Heart right ventricle (tissue), 16 donors: ENCODE measurements around the gene ZFHX2. TPM values are rescaled to one million over a fixed set of nuclear protein-coding genes. Genes with fewer than 3 reads are reported as not detected.

Source experiments
- ATAC-seq, 8 donors: fragments of 200-7000 bp; cut with Tn5 transposase; one replicate each; pipeline ENCODE4 v1.9.1; 2020; ENCODE audit warnings: mild to moderate bottlenecking in 8 of 8, moderate library complexity in 8 of 8, moderate number of reproducible peaks in 1 of 8
- DNase-seq, 2 donors: peaks; one replicate each; pipeline ENCODE4 v3.0.0-alpha.2; 2020
- H3K27ac ChIP-seq, 10 donors: fragments of 200-600 bp; sonication (generic) in 2 of 10; one replicate each; pipeline versions ENCODE4 v1.5.0 to v1.8.0; 2020 to 2022; ENCODE audit warnings: mild to moderate bottlenecking in 3 of 10
- H3K27me3 ChIP-seq, 7 donors: fragments of 200-600 bp; one replicate each; pipeline ENCODE4 v1.8.0; 2021 to 2022; ENCODE audit warnings: mild to moderate bottlenecking in 2 of 7
- H3K36me3 ChIP-seq, 9 donors: fragments of 200-600 bp; sonication (generic) in 1 of 9; one replicate each; pipeline versions ENCODE4 v1.5.0 to v1.8.0; 2020 to 2022; ENCODE audit warnings: mild to moderate bottlenecking in 2 of 9
- H3K4me1 ChIP-seq, 9 donors: fragments of 200-600 bp; sonication (generic) in 1 of 9; one replicate each; pipeline versions ENCODE4 v1.5.0 to v1.8.0; 2020 to 2022; ENCODE audit warnings: mild to moderate bottlenecking in 4 of 9
- H3K4me3 ChIP-seq, 10 donors: fragments of 200-600 bp; sonication (generic) in 2 of 10; one replicate each; pipeline versions ENCODE4 v1.5.0 to v1.8.0; 2020 to 2022; ENCODE audit warnings: mild to moderate bottlenecking in 7 of 10, moderate library complexity in 2 of 10
- H3K9me3 ChIP-seq, 11 donors: fragments of 200-600 bp in 10 of 11; sonication (generic) in 2 of 11; one replicate each; pipeline versions ENCODE4 v1.5.0 to v1.8.0; 2013 to 2022; ENCODE audit warnings: mild to moderate bottlenecking in 2 of 11, control low read depth in 1 of 11, moderate library complexity in 1 of 11
- WGBS, 2 donors: extraction: QIAGEN DNeasy Blood & Tissue Kit; methylation state at CpG; one replicate each; pipeline ENCODE4 v1.1.7; 2013; ENCODE audit warnings: inconsistent platforms in 1 of 2; 5-methylcytosine and 5-hydroxymethylcytosine counted together
- intact Hi-C, 10 donors: fragments of 100-400 bp; cut with DNase I; formaldehyde crosslinking; loops; one replicate each; pipeline versions ENCODE4 v1.11.1 to v1.14.2; 2022
- polyA plus RNA-seq, 2 donors: library from polyadenylated mRNA; stranded (reverse); fragments of 200-250 nt; gene quantifications; one replicate each; pipeline ENCODE4 v1.2.3, GENCODE V29; 2013
- total RNA-seq, 10 donors: library from RNA; stranded (reverse); fragmentation: NEBNext Ultra II Directional in 3 of 10; extraction: Animal tissue kit (Norgen Biotek cat#: 25700) in 3 of 10; gene quantifications; one replicate each; pipeline versions ENCODE4 v1.2.1 to v1.2.4, GENCODE V29; 2021 to 2023
- TF ChIP-seq, protein P1 (sequence below), 9 donors: fragments of 200-600 bp; sonication (generic) in 2 of 9; IDR thresholded peaks; one replicate each; pipeline versions ENCODE4 v1.5.0 to v1.8.0; 2021 to 2022; ENCODE audit warnings: antibody characterized with exemption in 9 of 9, mild to moderate bottlenecking in 5 of 9, moderate library complexity in 1 of 9
- donor health status: Arrhythmogenic right ventricular cardiomyopathy.
- donor health status: ischemic (EF 13 %, LVEDD 7.1; RV severe dilation, severe dysfunction).
- donor health status: healthy with polysubstance abuse.
- donor health status: DM: no; HTN: yes; CAD: no.
- donor health status: DM: no; HTN: no; CAD: no.
- donor health status: ischemic (EF 25% LVEDD 6.9; RV normal size, moderate dysfunction).
- donor health status: ischemic (EF 25% LVEDD 5.7; RV mildly dilated, moderate dysfunction).
- donor health status: healthy.
- donor health status: DM: yes; HTN: yes; CAD: no.
- donor health status: Ischemic cardiomyopathy.
- donor health status: ischemic (EF 35%, LVEDD 5.7; RV mildly dilated, moderate dysfunction).
- donor health status: nonischemic (EF 11% LVEDD 7.7; RV severe dilation, severe dysfunction).
- donor health status: DM: yes; HTN: yes; CAD: no.
- donor health status: PGD.
- donor health status: ischemic (EF 29% LVEDD 5.4; RV normal size, mild dysfunction).
- donor health status: nonischemic (EF 23%, LVEDD 6.1; RV moderate dilation, normal function).

Gene ZFHX2
- total and polyA plus RNA-seq, 12 donors: 0.25 to 1.9 (median 0.97) TPM

DNA sequence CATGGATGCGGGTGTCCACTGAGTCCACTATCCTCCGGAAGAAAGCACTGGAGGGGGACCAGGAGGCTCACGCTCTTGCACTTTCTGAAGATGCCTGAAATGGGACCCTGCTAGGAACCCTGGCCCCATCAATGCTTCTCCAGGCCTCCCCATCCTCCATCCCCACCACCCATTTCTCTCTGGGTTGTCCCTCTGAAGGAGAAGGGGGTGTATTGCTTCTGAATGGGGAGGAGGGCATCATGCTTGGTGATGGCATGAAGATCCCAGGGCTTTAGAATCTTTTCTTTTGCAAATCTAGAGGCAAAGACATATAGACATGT, 27.7 kb upstream of the ZFHX2 start:
- DNase-seq: no peak
- Histone ChIP-seq H3K36me3 (no peaks in the 10 kb centered on the region), H3K9me3 (no peaks in the 10 kb centered on the region), H3K27ac (no peak overlapping the region), H3K27me3 (peaks cover 22 to 77% (median 70%) of the 10 kb centered on the region in 7 donors), H3K4me1 (peaks cover 0 to 16% (median 9%) of the 10 kb centered on the region in 9 donors), H3K4me3 (no peak overlapping the region)
- ATAC-seq: no peak
- WGBS, 2 donors: 51 to 53% methylated on average over 3 of the region's 3 CpGs
- TF ChIP-seq, protein P1, sequence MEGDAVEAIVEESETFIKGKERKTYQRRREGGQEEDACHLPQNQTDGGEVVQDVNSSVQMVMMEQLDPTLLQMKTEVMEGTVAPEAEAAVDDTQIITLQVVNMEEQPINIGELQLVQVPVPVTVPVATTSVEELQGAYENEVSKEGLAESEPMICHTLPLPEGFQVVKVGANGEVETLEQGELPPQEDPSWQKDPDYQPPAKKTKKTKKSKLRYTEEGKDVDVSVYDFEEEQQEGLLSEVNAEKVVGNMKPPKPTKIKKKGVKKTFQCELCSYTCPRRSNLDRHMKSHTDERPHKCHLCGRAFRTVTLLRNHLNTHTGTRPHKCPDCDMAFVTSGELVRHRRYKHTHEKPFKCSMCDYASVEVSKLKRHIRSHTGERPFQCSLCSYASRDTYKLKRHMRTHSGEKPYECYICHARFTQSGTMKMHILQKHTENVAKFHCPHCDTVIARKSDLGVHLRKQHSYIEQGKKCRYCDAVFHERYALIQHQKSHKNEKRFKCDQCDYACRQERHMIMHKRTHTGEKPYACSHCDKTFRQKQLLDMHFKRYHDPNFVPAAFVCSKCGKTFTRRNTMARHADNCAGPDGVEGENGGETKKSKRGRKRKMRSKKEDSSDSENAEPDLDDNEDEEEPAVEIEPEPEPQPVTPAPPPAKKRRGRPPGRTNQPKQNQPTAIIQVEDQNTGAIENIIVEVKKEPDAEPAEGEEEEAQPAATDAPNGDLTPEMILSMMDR (IDR thresholded peaks at IDR 0.05): no peak
- intact Hi-C loops: no loop called here

DNA sequence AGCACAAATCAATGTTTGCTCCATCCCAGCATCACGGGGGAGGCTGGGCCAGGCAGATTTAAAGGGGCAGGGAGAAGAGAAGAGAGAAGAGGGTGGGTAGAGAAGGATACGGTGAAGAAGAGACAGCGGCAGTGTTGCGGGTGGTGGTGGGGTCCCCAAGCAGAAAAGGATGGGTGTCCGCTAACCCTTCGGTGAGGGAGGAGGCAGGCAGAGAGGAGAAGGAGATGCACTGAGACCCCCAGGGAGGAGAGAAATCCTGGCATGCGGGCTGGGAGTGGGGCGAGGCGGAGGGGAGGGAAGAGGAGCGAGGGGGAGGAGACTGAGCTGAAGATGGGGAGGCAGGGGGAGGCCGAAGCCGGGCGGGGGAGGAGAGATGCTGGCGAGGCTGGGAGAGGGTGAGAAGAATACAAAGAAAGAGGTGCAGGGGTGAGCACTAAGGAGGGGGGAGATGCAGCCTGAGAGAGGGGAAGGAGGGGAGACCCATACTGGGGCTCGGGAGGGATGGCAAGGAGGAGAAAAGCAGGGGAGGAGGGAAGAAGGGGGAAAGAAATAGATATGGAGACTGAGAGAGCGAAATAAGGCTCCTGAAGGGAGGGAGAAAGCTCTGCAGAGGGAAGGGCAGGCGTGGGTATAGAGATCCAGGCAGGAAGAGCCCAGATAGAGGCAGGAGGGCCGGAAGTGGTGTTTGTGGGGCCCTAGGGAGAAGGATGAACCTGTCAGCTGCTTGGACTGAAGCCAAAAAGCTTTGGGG, 27.2 kb upstream of the ZFHX2 start, which contains the start of gene JPH4:
Gene JPH4 (minus strand): TSS at position 231 of the 751 bp plus-strand sequence. CDS start 1,337 bp downstream, outside the sequence.
- Histone ChIP-seq H3K4me3 (peak within 1 kb of the TSS in 3 of 10 donors; percentile 32 to 41 (median 40)), H3K27me3 (peaks cover 22 to 80% (median 73%) of the 10 kb centered on the region in 7 donors), H3K4me1 (peaks cover 0 to 16% (median 9%) of the 10 kb centered on the region in 9 donors), H3K36me3 (no peaks in the 10 kb centered on the region), H3K27ac (no peak within 1 kb of the TSS), H3K9me3 (no peaks in the 10 kb centered on the region)
- 7 to 10% methylated on average over 18 of the region's 18 CpGs for WGBS, 2 donors
- intact Hi-C loops: no loop called here
- DNase-seq (no peak), ATAC-seq (peak in 3 of 8 donors; percentile 17 to 29 (median 25))
- TF ChIP-seq, protein P1 (IDR thresholded peaks at IDR 0.05): no peak

DNA sequence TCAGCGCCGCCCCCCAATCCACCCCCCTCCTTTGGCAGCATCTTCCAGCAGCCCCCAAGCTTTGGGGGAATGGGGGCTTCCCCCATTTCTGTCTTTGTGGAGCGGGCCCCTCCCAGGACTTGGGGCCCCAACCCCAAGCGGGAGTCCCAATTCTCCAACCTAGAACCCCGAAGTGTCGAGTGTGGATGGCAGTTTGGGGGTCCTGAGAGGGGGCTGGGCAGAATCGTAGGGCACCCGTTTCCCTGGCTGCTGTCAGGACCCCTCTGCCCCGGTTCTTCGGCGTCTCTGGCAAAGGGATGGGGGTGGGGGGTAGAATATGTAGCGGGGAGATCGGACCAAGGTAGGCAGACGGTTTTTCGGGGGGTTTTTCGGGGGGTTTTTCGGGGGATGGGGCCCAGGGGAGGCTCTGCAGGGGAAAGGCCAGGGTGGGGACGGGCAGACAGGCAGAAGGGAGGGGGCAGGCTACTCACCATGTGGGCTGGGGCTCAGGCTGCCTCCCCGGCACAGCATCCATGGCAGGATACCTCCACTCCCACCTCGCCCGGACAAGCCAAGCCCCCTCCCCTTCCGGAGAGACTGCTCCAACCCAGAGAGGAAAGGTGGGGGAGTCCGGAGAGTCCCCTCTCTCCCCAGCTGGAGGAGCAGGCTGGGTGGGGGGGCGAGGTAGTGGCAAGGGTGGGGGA, 26.3 kb upstream of the ZFHX2 start:
- Histone ChIP-seq H3K27ac (no peak overlapping the region), H3K4me1 (peaks cover 0 to 19% (median 9%) of the 10 kb centered on the region in 9 donors), H3K27me3 (peaks cover 22 to 88% (median 78%) of the 10 kb centered on the region in 7 donors), H3K4me3 (peak overlapping the region in 4 of 10 donors; percentile 31 to 41 (median 36)), H3K36me3 (no peaks in the 10 kb centered on the region), H3K9me3 (no peaks in the 10 kb centered on the region)
- ATAC-seq (no peak), DNase-seq (no peak)
- intact Hi-C loops: no loop called here
- 1% methylated on average over 23 to 24 of the region's 24 CpGs for WGBS, 2 donors
- TF ChIP-seq, protein P1 (IDR thresholded peaks at IDR 0.05): no peak

- DNase-seq: no peak
- TF ChIP-seq, protein P1 (IDR thresholded peaks at IDR 0.05): no peak
- ATAC-seq: peak in 6 of 8 donors; percentile 7 to 51 (median 22)
Measured at GRCh38 chr14:23577004-23577681, 25.6 kb upstream of the ZFHX2 start.

More at GRCh38 chr14:23577004-23577681, 25.6 kb upstream of the ZFHX2 start:
- no peak overlapping the region for H3K27ac ChIP-seq
- H3K36me3 ChIP-seq: no peaks in the 10 kb centered on the region
- intact Hi-C loops: no loop called here
- H3K27me3 ChIP-seq: peaks cover 22 to 83% (median 77%) of the 10 kb centered on the region in 7 donors
- peaks cover 0 to 25% (median 9%) of the 10 kb centered on the region in 9 donors for H3K4me1 ChIP-seq
- 1 to 3% methylated on average over 59 to 66 of the region's 67 CpGs for WGBS, 2 donors
- no peaks in the 10 kb centered on the region for H3K9me3 ChIP-seq
- peak overlapping the region; percentile 18 to 41 (median 26) for H3K4me3 ChIP-seq
